HUES48 (cell line): ENCODE results near the gene BLVRA.

Experiments used
- H3K27ac ChIP-seq: one replicate; pipeline ENCODE4 v1.7.0; 2013; ENCODE audit warnings: low read depth, low read length, inconsistent platforms
- H3K27me3 ChIP-seq: 2 replicates; pipeline ENCODE4 v1.6.1; 2013; ENCODE audit warnings: mild to moderate bottlenecking, low read length; ENCODE audit not compliant: control insufficient read depth, insufficient read depth
- H3K36me3 ChIP-seq: 2 replicates; pipeline ENCODE4 v1.6.1; 2013; ENCODE audit warnings: low read length; ENCODE audit not compliant: control insufficient read depth, insufficient read depth
- H3K4me1 ChIP-seq: 2 replicates; pipeline ENCODE4 v1.6.1; 2013; ENCODE audit warnings: mild to moderate bottlenecking, low read length; ENCODE audit not compliant: control insufficient read depth, insufficient read depth
- H3K4me3 ChIP-seq: 2 replicates; pipeline ENCODE4 v1.5.1; 2013; ENCODE audit warnings: mild to moderate bottlenecking, low read depth, low read length
- H3K9ac ChIP-seq: 2 replicates; pipeline ENCODE4 v1.6.1; 2013; ENCODE audit warnings: mild to moderate bottlenecking, low read depth, low read length, moderate library complexity
- H3K9me3 ChIP-seq: 2 replicates; pipeline ENCODE4 v1.6.1; 2013; ENCODE audit warnings: low read length; ENCODE audit not compliant: control insufficient read depth, insufficient read depth

The BLVRA gene

GRCh38 chr7:43750016-43750887 is 8.2 kb upstream of the BLVRA start:
- Histone ChIP-seq H3K4me3 (no peak overlapping the region), H3K36me3 (no peaks in the 10 kb centered on the region), H3K9ac (no peak overlapping the region), H3K4me1 (no peaks in the 10 kb centered on the region), H3K9me3 (no peaks in the 10 kb centered on the region), H3K27ac (no peak overlapping the region), H3K27me3 (no peaks in the 10 kb centered on the region)

GRCh38 chr7:43752411-43752810 is 6.1 kb upstream of the BLVRA start:
- Histone ChIP-seq H3K27me3 (peaks cover 12% of the 10 kb centered on the region), H3K9me3 (no peaks in the 10 kb centered on the region), H3K36me3 (no peaks in the 10 kb centered on the region), H3K9ac (no peak overlapping the region), H3K27ac (no peak overlapping the region), H3K4me1 (no peaks in the 10 kb centered on the region), H3K4me3 (no peak overlapping the region)

- Histone ChIP-seq H3K4me3 (no peak overlapping the region), H3K36me3 (no peaks in the 10 kb centered on the region), H3K9ac (no peak overlapping the region), H3K4me1 (peaks cover 6% of the 10 kb centered on the region), H3K27ac (no peak overlapping the region), H3K27me3 (peaks cover 18% of the 10 kb centered on the region), H3K9me3 (no peaks in the 10 kb centered on the region)
Measured at GRCh38 chr7:43753271-43753810, 5.1 kb upstream of the BLVRA start.

DNA sequence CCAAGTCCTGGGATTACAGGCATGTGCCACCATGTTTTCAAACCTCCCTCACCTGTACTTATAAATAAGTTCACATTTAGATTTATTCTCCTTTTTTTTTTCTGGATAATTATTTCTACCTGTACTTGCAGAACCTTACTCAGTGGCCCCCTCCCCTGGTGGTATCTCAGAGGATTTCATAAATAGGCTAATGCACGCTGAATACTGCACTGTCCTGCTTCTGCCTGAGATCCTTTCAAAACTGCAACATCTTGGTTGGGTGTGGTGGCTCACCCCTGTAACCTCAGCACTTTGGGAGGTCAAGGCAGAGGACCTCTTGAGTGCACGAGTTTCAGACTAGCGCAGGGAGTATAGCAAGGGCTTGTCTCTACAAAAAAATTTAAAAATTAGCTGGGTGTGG is 4.6 kb upstream of the BLVRA start:
- peaks cover 6% of the 10 kb centered on the region for H3K4me1 ChIP-seq

GRCh38 chr7:43754596-43754995 is 3.9 kb upstream of the BLVRA start:
- peaks cover 12% of the 10 kb centered on the region for H3K4me1 ChIP-seq
- H3K36me3 ChIP-seq: no peaks in the 10 kb centered on the region
- peaks cover 26% of the 10 kb centered on the region for H3K27me3 ChIP-seq
- H3K27ac ChIP-seq: no peak overlapping the region
- no peak overlapping the region for H3K9ac ChIP-seq
- no peaks in the 10 kb centered on the region for H3K9me3 ChIP-seq
- H3K4me3 ChIP-seq: no peak overlapping the region

More for the DNA sequence above, 4.6 kb upstream of the BLVRA start:
- no peak overlapping the region for H3K27ac ChIP-seq
- H3K27me3 ChIP-seq: peaks cover 18% of the 10 kb centered on the region
- H3K36me3 ChIP-seq: no peaks in the 10 kb centered on the region
- H3K4me3 ChIP-seq: no peak overlapping the region
- no peaks in the 10 kb centered on the region for H3K9me3 ChIP-seq
- no peak overlapping the region for H3K9ac ChIP-seq

- H3K36me3 ChIP-seq: no peaks in the 10 kb centered on the region
- no peak overlapping the region for H3K9ac ChIP-seq
Measured at GRCh38 chr7:43756368-43757072, 2.0 kb upstream of the BLVRA start.

GRCh38 chr7:43757073-43757720 is 1.3 kb upstream of the BLVRA start:
- Histone ChIP-seq H3K9ac (no peak overlapping the region), H3K36me3 (no peaks in the 10 kb centered on the region), H3K4me3 (no peak overlapping the region), H3K27ac (no peak overlapping the region), H3K4me1 (peaks cover 19% of the 10 kb centered on the region), H3K9me3 (no peaks in the 10 kb centered on the region), H3K27me3 (peaks cover 28% of the 10 kb centered on the region)

More at GRCh38 chr7:43756368-43757072, 2.0 kb upstream of the BLVRA start:
- H3K4me3 ChIP-seq: no peak overlapping the region
- H3K27ac ChIP-seq: no peak overlapping the region
- peaks cover 19% of the 10 kb centered on the region for H3K4me1 ChIP-seq
- no peaks in the 10 kb centered on the region for H3K9me3 ChIP-seq
- peaks cover 28% of the 10 kb centered on the region for H3K27me3 ChIP-seq

- peaks cover 29% of the 10 kb centered on the region for H3K4me1 ChIP-seq
- H3K9me3 ChIP-seq: no peaks in the 10 kb centered on the region
- H3K4me3 ChIP-seq: peak overlapping the region; percentile 72
- peak overlapping the region; percentile 31; the same call in 1 of the 2 replicates for H3K9ac ChIP-seq
- no peaks in the 10 kb centered on the region for H3K36me3 ChIP-seq
- H3K27me3 ChIP-seq: peaks cover 28% of the 10 kb centered on the region
- H3K27ac ChIP-seq: no peak overlapping the region
Measured at GRCh38 chr7:43758822-43759683, 573 bp downstream of the BLVRA start.

GRCh38 chr7:43760861-43761260 is 2.4 kb downstream of the BLVRA start:
- Histone ChIP-seq H3K4me1 (peaks cover 38% of the 10 kb centered on the region), H3K27ac (no peak overlapping the region), H3K4me3 (no peak overlapping the region), H3K9ac (no peak overlapping the region), H3K36me3 (no peaks in the 10 kb centered on the region), H3K9me3 (no peaks in the 10 kb centered on the region), H3K27me3 (peaks cover 28% of the 10 kb centered on the region)

GRCh38 chr7:43761382-43761781 is 2.9 kb downstream of the BLVRA start:
- Histone ChIP-seq H3K9me3 (no peaks in the 10 kb centered on the region), H3K36me3 (no peaks in the 10 kb centered on the region), H3K27me3 (peaks cover 25% of the 10 kb centered on the region), H3K27ac (no peak overlapping the region), H3K9ac (no peak overlapping the region), H3K4me1 (peaks cover 38% of the 10 kb centered on the region), H3K4me3 (no peak overlapping the region)
